Neural cell (in vitro differentiated cells): Measurements from ENCODE around the gene FRMD4B.

Experiments
- EP300 ChIP-seq: fragments of 450-650 bp; conservative IDR thresholded peaks from 2 replicates; pipeline ENCODE4 v1.6.1; 2014; ENCODE audit warnings: antibody characterized with exemption, mild to moderate bottlenecking, moderate library complexity; ENCODE audit not compliant: poor library complexity, severe bottlenecking
- EZH2 ChIP-seq: fragments of 200-600, 300-800 bp; shearing (Covaris generic), sonication (generic); IDR thresholded peaks from 2 replicates; pipeline ENCODE4 v1.6.1; 2014; ENCODE audit warnings: antibody characterized with exemption, low read length, borderline replicate concordance, mild to moderate bottlenecking; ENCODE audit not compliant: insufficient read depth, poor library complexity, severe bottlenecking
- POLR2AphosphoS5 ChIP-seq: IDR thresholded peaks from 2 replicates; pipeline ENCODE4 v1.6.1; 2012
- SMC3 ChIP-seq: fragments of 450-650 bp; conservative IDR thresholded peaks from 2 replicates; pipeline ENCODE4 v1.6.1; 2014; ENCODE audit warnings: antibody characterized with exemption, mild to moderate bottlenecking, moderate library complexity; ENCODE audit not compliant: poor library complexity
- TAF1 ChIP-seq: IDR thresholded peaks from 2 replicates; pipeline ENCODE4 v1.6.1; 2012; ENCODE audit warnings: low read depth
- TF ChIP-seq, protein P1 (sequence below): fragments of 450-650 bp; IDR thresholded peaks from 2 replicates; pipeline ENCODE4 v1.5.1; 2014; ENCODE audit warnings: antibody characterized with exemption, mild to moderate bottlenecking, moderate library complexity; ENCODE audit not compliant: poor library complexity, severe bottlenecking
- TF ChIP-seq, protein P2 (sequence below): IDR thresholded peaks from 2 replicates; pipeline ENCODE4 v1.6.1; 2012; ENCODE audit warnings: borderline replicate concordance

DNA sequence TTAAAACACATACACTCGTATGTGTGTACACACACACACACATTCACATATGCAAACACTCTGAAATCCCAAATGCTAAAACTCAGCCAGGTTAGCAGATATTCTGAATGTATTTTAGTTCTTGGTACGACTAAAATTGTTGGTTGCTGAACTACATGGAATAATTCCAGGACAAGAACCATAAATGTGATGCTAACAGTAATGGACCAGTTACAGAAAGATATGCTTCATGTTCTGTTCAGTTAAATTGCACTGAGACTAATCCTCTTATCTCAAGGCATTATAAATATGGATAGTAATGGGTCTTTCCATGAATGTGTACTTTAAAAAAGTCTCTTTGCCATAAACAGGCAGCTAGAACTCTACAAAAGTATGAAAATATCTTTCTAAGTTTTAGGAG lies 113.3 kb downstream of the FRMD4B start:
- TF ChIP-seq, protein P1, sequence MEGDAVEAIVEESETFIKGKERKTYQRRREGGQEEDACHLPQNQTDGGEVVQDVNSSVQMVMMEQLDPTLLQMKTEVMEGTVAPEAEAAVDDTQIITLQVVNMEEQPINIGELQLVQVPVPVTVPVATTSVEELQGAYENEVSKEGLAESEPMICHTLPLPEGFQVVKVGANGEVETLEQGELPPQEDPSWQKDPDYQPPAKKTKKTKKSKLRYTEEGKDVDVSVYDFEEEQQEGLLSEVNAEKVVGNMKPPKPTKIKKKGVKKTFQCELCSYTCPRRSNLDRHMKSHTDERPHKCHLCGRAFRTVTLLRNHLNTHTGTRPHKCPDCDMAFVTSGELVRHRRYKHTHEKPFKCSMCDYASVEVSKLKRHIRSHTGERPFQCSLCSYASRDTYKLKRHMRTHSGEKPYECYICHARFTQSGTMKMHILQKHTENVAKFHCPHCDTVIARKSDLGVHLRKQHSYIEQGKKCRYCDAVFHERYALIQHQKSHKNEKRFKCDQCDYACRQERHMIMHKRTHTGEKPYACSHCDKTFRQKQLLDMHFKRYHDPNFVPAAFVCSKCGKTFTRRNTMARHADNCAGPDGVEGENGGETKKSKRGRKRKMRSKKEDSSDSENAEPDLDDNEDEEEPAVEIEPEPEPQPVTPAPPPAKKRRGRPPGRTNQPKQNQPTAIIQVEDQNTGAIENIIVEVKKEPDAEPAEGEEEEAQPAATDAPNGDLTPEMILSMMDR: no peak
- TF ChIP-seq POLR2AphosphoS5 (no peak), TAF1 (no peak), EZH2 (no peak), EP300 (no peak), SMC3 (no peak)
- TF ChIP-seq, protein P2, sequence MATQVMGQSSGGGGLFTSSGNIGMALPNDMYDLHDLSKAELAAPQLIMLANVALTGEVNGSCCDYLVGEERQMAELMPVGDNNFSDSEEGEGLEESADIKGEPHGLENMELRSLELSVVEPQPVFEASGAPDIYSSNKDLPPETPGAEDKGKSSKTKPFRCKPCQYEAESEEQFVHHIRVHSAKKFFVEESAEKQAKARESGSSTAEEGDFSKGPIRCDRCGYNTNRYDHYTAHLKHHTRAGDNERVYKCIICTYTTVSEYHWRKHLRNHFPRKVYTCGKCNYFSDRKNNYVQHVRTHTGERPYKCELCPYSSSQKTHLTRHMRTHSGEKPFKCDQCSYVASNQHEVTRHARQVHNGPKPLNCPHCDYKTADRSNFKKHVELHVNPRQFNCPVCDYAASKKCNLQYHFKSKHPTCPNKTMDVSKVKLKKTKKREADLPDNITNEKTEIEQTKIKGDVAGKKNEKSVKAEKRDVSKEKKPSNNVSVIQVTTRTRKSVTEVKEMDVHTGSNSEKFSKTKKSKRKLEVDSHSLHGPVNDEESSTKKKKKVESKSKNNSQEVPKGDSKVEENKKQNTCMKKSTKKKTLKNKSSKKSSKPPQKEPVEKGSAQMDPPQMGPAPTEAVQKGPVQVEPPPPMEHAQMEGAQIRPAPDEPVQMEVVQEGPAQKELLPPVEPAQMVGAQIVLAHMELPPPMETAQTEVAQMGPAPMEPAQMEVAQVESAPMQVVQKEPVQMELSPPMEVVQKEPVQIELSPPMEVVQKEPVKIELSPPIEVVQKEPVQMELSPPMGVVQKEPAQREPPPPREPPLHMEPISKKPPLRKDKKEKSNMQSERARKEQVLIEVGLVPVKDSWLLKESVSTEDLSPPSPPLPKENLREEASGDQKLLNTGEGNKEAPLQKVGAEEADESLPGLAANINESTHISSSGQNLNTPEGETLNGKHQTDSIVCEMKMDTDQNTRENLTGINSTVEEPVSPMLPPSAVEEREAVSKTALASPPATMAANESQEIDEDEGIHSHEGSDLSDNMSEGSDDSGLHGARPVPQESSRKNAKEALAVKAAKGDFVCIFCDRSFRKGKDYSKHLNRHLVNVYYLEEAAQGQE: no peak
